ENCODE results near the gene RIMBP2.

RIMBP2 gene

DNA sequence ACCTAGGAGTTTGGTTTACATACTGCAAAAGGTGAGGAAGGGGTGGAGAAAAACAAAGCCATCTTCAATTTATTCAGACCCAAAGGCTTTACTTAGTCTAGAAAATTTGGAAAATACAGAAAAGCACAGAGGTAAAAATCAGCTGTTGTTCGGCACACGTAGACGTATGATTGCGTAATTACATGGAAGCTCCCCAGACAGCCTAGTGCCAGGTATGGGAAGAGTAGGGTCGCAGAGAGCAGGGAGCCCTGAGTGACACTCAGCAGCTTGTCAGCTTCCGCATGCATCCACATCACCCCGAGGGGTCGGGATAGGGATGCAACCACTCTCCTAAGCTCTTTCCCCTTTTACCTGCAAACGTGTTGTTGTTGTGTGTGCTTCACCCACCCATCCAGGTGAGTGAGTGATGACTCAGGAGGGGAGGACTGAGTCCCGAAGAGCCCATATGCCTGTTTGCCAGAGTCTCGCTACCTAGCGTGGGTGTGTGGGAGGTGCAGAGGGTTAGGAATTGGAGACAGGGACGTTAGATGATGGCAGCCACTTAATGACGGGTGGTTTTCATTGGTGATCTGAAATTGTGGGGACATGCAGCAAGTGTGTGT, 358.3 kb downstream of the RIMBP2 start:
- DNase-seq (ENCODE audit: low read depth), result no peak

DNA sequence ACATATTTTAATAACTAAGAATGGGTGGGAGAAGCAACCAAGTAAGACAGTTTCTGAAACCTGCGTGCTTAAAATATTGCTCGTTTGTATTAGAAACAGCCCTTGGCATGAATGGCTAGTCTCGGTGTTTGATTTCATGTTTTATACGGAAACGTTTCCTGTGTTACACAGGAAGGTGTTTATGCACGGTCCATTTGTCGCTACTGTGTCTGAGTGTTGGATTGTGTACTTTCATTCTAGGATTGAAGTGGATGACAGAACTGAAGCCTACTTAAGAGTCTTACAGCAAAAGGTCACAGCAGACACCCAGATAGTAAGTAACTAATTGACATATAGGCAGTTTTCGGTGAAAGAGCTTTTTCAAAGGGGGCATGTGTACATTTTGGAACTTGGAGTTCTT, 358.9 kb downstream of the RIMBP2 start:
- no peak for DNase-seq (ENCODE audit: low read depth)

DNA sequence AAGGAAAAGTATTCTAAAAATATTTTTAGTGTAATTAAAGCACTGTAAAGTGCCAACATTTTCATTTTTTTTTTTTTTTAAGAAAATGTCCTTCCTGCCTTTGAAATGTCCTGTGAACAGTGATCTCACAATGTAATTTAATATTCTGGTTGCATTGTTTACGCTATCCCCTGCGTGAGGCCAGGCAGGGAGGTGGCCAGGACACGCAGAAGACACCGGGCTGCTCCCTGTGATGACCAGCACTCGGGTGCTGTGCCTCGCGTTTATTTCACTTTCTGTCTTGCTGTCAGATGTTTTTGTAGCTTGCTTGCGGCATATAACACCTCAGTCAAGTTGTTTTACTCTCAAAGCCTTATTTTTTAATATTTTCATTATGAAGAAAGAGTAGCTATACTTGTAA, 359.9 kb downstream of the RIMBP2 start:
- no peak for DNase-seq (ENCODE audit: low read depth)

DNA sequence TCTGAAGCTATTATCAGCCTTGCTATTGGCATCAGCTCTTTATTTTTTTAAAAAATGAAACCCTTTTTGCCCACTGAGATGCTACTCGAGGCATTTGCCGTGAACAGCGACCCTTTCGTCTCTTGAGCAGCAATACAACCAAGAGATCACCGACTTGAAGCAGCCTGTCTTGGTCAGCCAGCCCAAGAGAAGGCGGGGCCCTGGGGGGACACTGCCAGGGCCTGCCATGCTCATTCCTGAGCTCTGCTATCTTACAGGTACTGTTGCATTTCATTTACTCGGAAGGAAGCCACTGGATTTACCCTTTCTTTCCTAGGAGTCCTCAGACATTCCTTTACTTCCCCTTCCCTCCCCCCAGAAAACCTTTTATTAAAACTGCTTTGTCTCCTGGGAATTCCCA, 361.7 kb downstream of the RIMBP2 start:
- no peak for DNase-seq (ENCODE audit: low read depth)

DNA sequence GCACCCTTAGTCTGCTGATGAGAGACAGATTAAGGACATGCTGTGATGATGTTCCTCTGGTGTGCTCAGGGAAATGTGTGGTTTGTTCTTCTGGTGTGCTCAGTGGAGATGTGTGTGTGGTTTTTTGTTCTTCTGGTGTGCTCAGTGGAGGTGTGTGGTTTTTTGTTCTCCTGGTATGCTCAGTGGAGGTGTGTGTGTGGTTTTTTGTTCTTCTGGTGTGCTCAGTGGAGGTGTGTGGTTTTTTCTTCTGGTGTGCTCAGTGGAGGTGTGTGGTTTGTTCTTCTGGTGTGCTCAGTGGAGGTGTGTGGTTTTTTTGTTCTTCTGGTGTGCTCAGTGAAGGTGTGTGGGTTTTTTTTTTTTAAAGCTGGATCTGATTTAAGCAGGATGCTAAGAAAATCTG, 363.0 kb downstream of the RIMBP2 start:
- no peak for DNase-seq (ENCODE audit: low read depth)

DNA sequence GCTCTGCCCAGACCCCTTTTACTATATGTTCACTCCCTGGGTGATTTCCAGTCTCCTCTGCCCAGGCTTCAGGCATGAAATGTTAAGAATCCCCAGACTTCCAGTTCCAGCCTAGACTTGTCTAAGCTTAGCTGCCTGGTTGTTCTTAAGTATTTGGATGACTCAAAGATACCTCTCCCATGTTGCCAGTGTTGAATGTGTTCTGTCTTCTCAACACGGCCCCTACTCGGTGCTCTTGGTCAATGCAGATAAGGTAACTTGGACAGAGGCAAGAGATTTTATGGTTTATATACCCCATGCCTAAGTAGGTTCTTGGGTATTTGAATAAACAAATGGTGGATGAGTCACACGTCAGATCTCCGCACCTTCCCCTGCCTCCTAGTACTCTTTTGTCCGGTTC, 364.8 kb downstream of the RIMBP2 start:
- no peak for DNase-seq (ENCODE audit: low read depth)

DNA sequence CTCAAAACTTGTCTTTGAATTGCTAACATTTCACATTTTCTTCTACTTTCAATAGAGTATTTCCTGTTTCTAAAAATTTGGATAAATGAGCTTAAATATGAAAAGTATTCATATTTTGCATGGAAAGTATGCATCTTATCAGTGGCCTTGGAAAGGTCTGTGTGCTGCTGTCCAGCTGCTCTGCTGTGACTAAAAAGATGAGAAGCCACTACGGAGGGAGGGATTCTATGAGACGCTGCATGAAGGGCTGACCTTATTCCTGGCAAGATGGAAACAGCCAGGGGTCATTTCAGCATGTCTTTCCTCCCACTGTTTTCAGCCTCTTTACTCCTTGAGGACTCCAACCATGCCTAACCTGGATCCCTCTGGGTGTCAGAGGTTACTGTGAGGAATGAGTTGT, 365.4 kb downstream of the RIMBP2 start:
- DNase-seq (ENCODE audit: low read depth), result no peak

DNA sequence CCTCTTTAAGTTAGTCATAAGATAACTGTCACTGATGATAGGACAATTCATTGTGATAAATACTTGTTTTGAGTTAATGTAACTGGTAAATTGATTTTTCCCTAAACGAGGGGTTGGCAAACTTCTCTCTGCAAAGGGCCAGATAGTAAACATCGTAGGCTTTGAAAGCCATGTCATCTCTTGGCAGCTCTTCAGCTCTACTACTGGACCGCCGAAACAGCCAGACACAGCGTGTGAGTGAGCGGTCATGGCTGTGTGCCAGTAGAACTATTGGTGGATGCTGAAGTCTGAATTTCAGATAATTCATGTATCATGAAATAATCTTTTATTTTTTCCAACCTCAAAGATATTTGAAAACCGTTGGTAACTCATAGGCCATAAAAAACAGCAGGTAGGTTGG, 368.5 kb downstream of the RIMBP2 start:
- no peak for DNase-seq (ENCODE audit: low read depth)

All from stromal cell of bone marrow (primary cell).